GM12875 (cell line): Measurements from ENCODE around the gene STIM1.
"Not testable (repeated sequence)": the region's sequence is repeated elsewhere in the genome, so short reads cannot be mapped to it uniquely, and the experiment has no call there.

Experiments
- H3K4me3 ChIP-seq: one replicate; pipeline ENCODE4 v1.5.1; 2011; ENCODE audit warnings: low read depth, low read length, control low read depth
- TF ChIP-seq, protein P1 (sequence below): IDR thresholded peaks from 2 replicates; pipeline ENCODE4 v1.5.1; 2011; ENCODE audit warnings: low read depth, mild to moderate bottlenecking, control low read depth, inconsistent platforms, low read length, moderate library complexity, borderline replicate concordance; ENCODE audit not compliant: insufficient read depth

The STIM1 gene

GRCh38 chr11:3856856-3857553, 1.5 kb downstream of the STIM1 start:
- TF ChIP-seq, protein P1, sequence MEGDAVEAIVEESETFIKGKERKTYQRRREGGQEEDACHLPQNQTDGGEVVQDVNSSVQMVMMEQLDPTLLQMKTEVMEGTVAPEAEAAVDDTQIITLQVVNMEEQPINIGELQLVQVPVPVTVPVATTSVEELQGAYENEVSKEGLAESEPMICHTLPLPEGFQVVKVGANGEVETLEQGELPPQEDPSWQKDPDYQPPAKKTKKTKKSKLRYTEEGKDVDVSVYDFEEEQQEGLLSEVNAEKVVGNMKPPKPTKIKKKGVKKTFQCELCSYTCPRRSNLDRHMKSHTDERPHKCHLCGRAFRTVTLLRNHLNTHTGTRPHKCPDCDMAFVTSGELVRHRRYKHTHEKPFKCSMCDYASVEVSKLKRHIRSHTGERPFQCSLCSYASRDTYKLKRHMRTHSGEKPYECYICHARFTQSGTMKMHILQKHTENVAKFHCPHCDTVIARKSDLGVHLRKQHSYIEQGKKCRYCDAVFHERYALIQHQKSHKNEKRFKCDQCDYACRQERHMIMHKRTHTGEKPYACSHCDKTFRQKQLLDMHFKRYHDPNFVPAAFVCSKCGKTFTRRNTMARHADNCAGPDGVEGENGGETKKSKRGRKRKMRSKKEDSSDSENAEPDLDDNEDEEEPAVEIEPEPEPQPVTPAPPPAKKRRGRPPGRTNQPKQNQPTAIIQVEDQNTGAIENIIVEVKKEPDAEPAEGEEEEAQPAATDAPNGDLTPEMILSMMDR, result no peak
- H3K4me3 ChIP-seq, result peak overlapping the region; percentile 90

DNA sequence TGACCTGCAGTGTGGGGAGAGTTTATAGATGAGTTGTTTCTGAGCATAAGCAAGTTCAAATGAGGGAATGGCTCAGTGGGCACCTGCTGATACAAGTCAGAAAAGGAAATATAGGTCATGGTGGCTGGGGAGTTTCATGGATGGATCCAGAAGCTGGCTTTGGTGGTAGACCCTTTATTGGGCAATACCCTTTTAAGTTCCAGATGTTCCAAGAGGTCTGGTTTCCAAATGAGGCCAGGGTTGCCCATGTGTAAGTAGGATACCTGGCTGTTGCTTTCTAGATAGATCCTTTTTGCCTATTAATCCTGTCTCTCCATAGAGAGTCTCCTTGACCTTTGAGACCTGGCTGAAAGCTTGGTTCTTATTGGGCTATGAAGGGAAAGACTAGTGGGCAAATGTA, 2.2 kb downstream of the STIM1 start:
- TF ChIP-seq, protein P1, result no peak
- peak overlapping the region; percentile 90 for H3K4me3 ChIP-seq

DNA sequence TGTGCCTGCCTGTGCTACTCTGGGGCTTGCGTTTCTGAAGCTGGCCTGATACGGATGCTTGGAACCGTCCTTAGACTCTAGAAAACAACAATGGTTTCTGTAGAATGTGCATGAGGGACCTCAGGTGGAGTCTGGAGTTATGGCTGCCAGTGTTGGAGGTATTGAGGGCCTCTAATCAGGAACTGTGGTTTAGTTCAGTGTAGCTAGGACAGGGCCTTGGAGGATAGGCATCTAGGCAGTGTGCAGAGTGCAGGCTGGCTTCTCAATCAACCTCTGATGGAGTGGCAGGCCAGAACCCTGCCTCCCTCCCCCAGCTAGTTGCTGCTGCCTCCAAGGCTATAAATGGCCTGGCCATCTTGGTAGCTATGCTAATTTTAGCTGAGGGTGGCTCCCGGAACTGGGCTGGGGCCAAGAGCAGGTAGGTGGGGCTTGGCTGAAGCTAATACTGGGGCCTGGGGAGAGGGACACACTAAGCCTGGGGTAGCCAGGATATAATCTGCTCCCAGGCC, 4.0 kb downstream of the STIM1 start:
- H3K4me3 ChIP-seq, result peak overlapping the region; percentile 38
- TF ChIP-seq, protein P1, result no peak

GRCh38 chr11:3860375-3860774, 4.9 kb downstream of the STIM1 start:
- TF ChIP-seq, protein P1, result no peak
- no peak overlapping the region for H3K4me3 ChIP-seq

GRCh38 chr11:3860898-3861393, 5.5 kb downstream of the STIM1 start:
- not testable (repeated sequence) for H3K4me3 ChIP-seq

DNA sequence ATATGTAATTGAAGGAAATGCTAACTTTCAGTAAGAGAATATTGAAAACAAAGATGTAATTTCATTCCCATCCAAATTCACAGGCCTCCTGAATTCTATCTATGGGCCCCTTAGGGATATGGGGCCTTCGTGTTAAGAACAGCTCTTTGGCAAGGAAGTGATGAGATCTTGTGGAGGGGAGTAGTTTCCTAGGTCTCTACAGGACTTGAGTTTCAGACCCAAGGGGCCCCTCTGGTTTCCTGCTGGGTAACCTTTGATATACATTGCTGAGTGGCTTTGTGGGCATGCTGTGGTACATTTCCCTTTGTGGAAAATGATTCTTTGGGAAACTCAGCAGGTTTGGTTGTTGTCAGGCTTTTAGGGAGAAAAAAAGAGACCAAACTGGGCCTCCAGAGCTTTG, 6.2 kb downstream of the STIM1 start:
- TF ChIP-seq, protein P1, result no peak
- no peak overlapping the region for H3K4me3 ChIP-seq

DNA sequence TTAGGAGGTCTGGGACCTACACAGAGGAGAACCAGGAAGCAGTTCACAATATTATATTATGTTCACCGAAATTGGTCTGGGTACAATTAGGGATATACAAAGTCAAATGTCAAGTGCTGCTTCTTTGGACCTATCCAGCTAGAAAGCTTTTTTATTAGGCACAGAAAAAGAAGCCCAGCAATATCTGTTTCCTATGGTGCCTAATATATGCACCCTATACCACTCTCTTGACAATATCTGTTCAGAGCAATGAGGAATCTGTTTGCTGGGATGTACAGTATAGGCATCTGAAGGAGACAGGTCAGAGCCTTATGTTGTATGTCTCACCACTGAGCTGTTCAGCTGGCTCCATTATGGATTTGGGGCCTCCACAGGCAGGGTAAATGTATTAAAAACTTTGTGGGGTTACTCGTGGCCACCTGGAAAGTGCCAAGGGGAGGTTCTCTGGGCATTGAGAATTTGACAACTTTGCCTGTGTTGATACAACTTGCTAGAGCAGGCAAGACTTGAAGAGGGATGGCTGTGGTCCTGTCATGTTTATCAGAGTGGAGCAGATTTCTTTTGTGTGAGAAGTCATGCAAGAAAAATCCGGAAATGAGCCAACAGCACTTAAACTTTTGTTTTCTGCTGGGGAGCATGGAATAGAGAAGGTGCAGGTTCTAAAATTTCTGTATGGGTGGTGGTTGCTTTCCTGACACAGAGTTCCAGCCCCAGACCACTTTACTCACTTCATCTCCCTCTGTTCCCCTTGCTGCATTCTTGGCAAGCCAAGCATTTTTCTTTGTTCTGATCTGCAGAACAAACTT, 10.1 kb downstream of the STIM1 start:
- no peak overlapping the region for H3K4me3 ChIP-seq
- TF ChIP-seq, protein P1, result no peak
